Astrocyte (in vitro differentiated cells and primary cell): Measurements from ENCODE around the gene USP6NL. TPM values are rescaled to one million over a fixed set of nuclear protein-coding genes. Genes with fewer than 3 reads are reported as not detected.
A peak's percentile ranks its signal among the peaks of the same experiment; 100 is the strongest.

Experiments
- DNase-seq: peaks from one replicate; pipeline ENCODE4 v3.0.0-alpha.2; 2010; ENCODE audit warnings: low read depth
- FAIRE-seq: peaks from 2 replicates; lab custom pipeline; 2011; peaks lifted over from hg19 to GRCh38; lab: Jason Lieb, UNC
- H2AFZ ChIP-seq: 2 replicates; pipeline ENCODE4 v1.6.0; 2012; ENCODE audit warnings: low read depth, low read length, inconsistent platforms
- H3K27ac ChIP-seq: 2 replicates; pipeline ENCODE4 v1.5.1; 2011; ENCODE audit warnings: low read depth, low read length, inconsistent platforms
- H3K27me3 ChIP-seq: 2 replicates; pipeline ENCODE4 v1.6.0; 2011; ENCODE audit warnings: low read length, inconsistent platforms; ENCODE audit not compliant: insufficient read depth
- H3K36me3 ChIP-seq: 2 replicates; pipeline ENCODE4 v1.5.1; 2011; ENCODE audit warnings: low read length, inconsistent platforms; ENCODE audit not compliant: insufficient read depth
- H3K4me1 ChIP-seq: 2 replicates; pipeline ENCODE4 v1.5.1; 2011; ENCODE audit warnings: low read length, inconsistent platforms; ENCODE audit not compliant: insufficient read depth
- H3K4me2 ChIP-seq: 2 replicates; pipeline ENCODE4 v1.6.0; 2012; ENCODE audit warnings: low read length, inconsistent platforms
- H3K4me3 ChIP-seq: 2 replicates; pipeline ENCODE4 v1.5.1; 2011; ENCODE audit warnings: low read depth, mild to moderate bottlenecking, low read length, inconsistent platforms; ENCODE audit not compliant: insufficient read depth
- H3K79me2 ChIP-seq: 2 replicates; pipeline ENCODE4 v1.6.0; 2012; ENCODE audit warnings: mild to moderate bottlenecking, low read length, inconsistent platforms; ENCODE audit not compliant: insufficient read depth
- H3K9ac ChIP-seq: 2 replicates; pipeline ENCODE4 v1.6.0; 2012; ENCODE audit warnings: mild to moderate bottlenecking, low read length, inconsistent platforms
- H3K9me3 ChIP-seq: 2 replicates; pipeline ENCODE4 v1.5.1; 2012; ENCODE audit warnings: low read depth, mild to moderate bottlenecking, low read length, inconsistent platforms; ENCODE audit not compliant: insufficient read depth
- H4K20me1 ChIP-seq: 2 replicates; pipeline ENCODE4 v1.6.0; 2012; ENCODE audit warnings: low read length, inconsistent platforms; ENCODE audit not compliant: insufficient read depth
- H3K27ac Mint-ChIP-seq: one replicate; pipeline ENCODE4 v1.8.0; 2021; ENCODE audit warnings: mild to moderate bottlenecking, mixed read lengths; ENCODE audit not compliant: unreplicated experiment
- H3K27me3 Mint-ChIP-seq: one replicate; pipeline ENCODE4 v1.8.0; 2021; ENCODE audit warnings: low read depth, mixed read lengths; ENCODE audit not compliant: unreplicated experiment
- H3K36me3 Mint-ChIP-seq: one replicate; pipeline ENCODE4 v1.8.0; 2021; ENCODE audit warnings: low read depth, mixed read lengths; ENCODE audit not compliant: unreplicated experiment
- H3K4me1 Mint-ChIP-seq: one replicate; pipeline ENCODE4 v1.8.0; 2021; ENCODE audit warnings: low read depth, mixed read lengths; ENCODE audit not compliant: unreplicated experiment
- H3K4me3 Mint-ChIP-seq: one replicate; pipeline ENCODE4 v1.8.0; 2021; ENCODE audit warnings: mild to moderate bottlenecking, moderate library complexity, mixed read lengths; ENCODE audit not compliant: unreplicated experiment
- H3K9me3 Mint-ChIP-seq: one replicate; pipeline ENCODE4 v1.8.0; 2021; ENCODE audit warnings: mild to moderate bottlenecking, mixed read lengths; ENCODE audit not compliant: unreplicated experiment
- EZH2 ChIP-seq: IDR thresholded peaks from 2 replicates; pipeline ENCODE4 v1.6.1; 2012; ENCODE audit warnings: mild to moderate bottlenecking, low read length, inconsistent platforms; ENCODE audit not compliant: insufficient read depth
- total RNA-seq: library from RNA; stranded (reverse); gene quantifications from 2 replicates; pipeline ENCODE4 v1.2.1, GENCODE V29; 2021
- TF ChIP-seq, protein P1 (sequence below): IDR thresholded peaks from 2 replicates; pipeline ENCODE4 v1.5.1; 2011; ENCODE audit warnings: low read depth, mild to moderate bottlenecking, inconsistent platforms, low read length, moderate library complexity; ENCODE audit not compliant: insufficient read depth

The USP6NL gene
- total RNA-seq, 1 donor from 2014 or later: 16.6 TPM

- Histone ChIP-seq H3K9ac (no peak overlapping the region), H3K79me2 (peaks cover 23% of the 10 kb centered on the region), H3K27ac (no peak overlapping the region), H3K4me3 (no peak overlapping the region), H4K20me1 (peaks cover 5% of the 10 kb centered on the region), H2AFZ (no peak overlapping the region), H3K9me3 (no peaks in the 10 kb centered on the region), H3K36me3 (no peaks in the 10 kb centered on the region), H3K4me1 (peaks cover 7% of the 10 kb centered on the region), H3K27me3 (no peaks in the 10 kb centered on the region), H3K4me2 (peak overlapping the region; percentile 39)
- FAIRE-seq (peak; percentile 50), DNase-seq (peak; percentile 56)
- Mint-ChIP-seq H3K4me3 (no peak overlapping the region), H3K27me3 (no peaks in the 10 kb centered on the region), H3K4me1 (peaks cover 10% of the 10 kb centered on the region), H3K27ac (no peak overlapping the region), H3K36me3 (no peaks in the 10 kb centered on the region), H3K9me3 (no peaks in the 10 kb centered on the region)
- TF ChIP-seq, protein P1, sequence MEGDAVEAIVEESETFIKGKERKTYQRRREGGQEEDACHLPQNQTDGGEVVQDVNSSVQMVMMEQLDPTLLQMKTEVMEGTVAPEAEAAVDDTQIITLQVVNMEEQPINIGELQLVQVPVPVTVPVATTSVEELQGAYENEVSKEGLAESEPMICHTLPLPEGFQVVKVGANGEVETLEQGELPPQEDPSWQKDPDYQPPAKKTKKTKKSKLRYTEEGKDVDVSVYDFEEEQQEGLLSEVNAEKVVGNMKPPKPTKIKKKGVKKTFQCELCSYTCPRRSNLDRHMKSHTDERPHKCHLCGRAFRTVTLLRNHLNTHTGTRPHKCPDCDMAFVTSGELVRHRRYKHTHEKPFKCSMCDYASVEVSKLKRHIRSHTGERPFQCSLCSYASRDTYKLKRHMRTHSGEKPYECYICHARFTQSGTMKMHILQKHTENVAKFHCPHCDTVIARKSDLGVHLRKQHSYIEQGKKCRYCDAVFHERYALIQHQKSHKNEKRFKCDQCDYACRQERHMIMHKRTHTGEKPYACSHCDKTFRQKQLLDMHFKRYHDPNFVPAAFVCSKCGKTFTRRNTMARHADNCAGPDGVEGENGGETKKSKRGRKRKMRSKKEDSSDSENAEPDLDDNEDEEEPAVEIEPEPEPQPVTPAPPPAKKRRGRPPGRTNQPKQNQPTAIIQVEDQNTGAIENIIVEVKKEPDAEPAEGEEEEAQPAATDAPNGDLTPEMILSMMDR: no peak
Measured at GRCh38 chr10:11546581-11546980, 64.9 kb downstream of the USP6NL start.

GRCh38 chr10:11541296-11541695 is 70.2 kb downstream of the USP6NL start:
- Histone ChIP-seq H3K79me2 (peaks cover 31% of the 10 kb centered on the region), H3K4me3 (no peak overlapping the region), H2AFZ (no peak overlapping the region), H3K27me3 (no peaks in the 10 kb centered on the region), H3K27ac (no peak overlapping the region), H3K9ac (no peak overlapping the region), H4K20me1 (peaks cover 42% of the 10 kb centered on the region), H3K4me2 (no peak overlapping the region), H3K9me3 (no peaks in the 10 kb centered on the region), H3K4me1 (peaks cover 14% of the 10 kb centered on the region), H3K36me3 (no peaks in the 10 kb centered on the region)
- FAIRE-seq (no peak), DNase-seq (no peak)
- Mint-ChIP-seq H3K4me3 (no peak overlapping the region), H3K27ac (no peak overlapping the region), H3K27me3 (no peaks in the 10 kb centered on the region), H3K4me1 (peaks cover 6% of the 10 kb centered on the region), H3K36me3 (no peaks in the 10 kb centered on the region), H3K9me3 (no peaks in the 10 kb centered on the region)
- TF ChIP-seq EZH2: no peak
- TF ChIP-seq, protein P1: no peak

GRCh38 chr10:11539191-11539868 is 72.1 kb downstream of the USP6NL start:
- no peak overlapping the region for H3K9ac ChIP-seq

More at GRCh38 chr10:11539191-11539868, 72.1 kb downstream of the USP6NL start:
- H3K4me3 Mint-ChIP-seq: no peak overlapping the region
- H3K4me2 ChIP-seq: peak overlapping the region; percentile 17
- no peaks in the 10 kb centered on the region for H3K9me3 Mint-ChIP-seq
- no peak overlapping the region for H3K4me3 ChIP-seq
- H3K27ac ChIP-seq: no peak overlapping the region
- H2AFZ ChIP-seq: no peak overlapping the region
- H3K9me3 ChIP-seq: no peaks in the 10 kb centered on the region
- peaks cover 6% of the 10 kb centered on the region for H3K4me1 Mint-ChIP-seq
- H4K20me1 ChIP-seq: peaks cover 52% of the 10 kb centered on the region
- no peak overlapping the region for H3K27ac Mint-ChIP-seq
- DNase-seq: peak; percentile 64
- H3K36me3 ChIP-seq: no peaks in the 10 kb centered on the region
- no peaks in the 10 kb centered on the region for H3K27me3 ChIP-seq
- no peaks in the 10 kb centered on the region for H3K27me3 Mint-ChIP-seq
- peaks cover 44% of the 10 kb centered on the region for H3K79me2 ChIP-seq
- H3K4me1 ChIP-seq: peaks cover 14% of the 10 kb centered on the region
- FAIRE-seq: no peak
- no peak for TF ChIP-seq EZH2
- TF ChIP-seq, protein P1: no peak
- no peaks in the 10 kb centered on the region for H3K36me3 Mint-ChIP-seq
